DMS114 treated with DMSO at 0.1 percent for 48 hours (cell line): ENCODE data around the gene ABR.
"Not testable (repeated sequence)": the region's sequence is repeated elsewhere in the genome, so short reads cannot be mapped to it uniquely, and the experiment has no call there.

ENCODE experiments used
- DNase-seq: peaks from one replicate; lab custom pipeline; 2025; ENCODE audit not compliant: unreplicated experiment; lab: John Stamatoyannopoulos, UW

ABR gene

GRCh38 chr17:1097972-1098744 lies 81.6 kb downstream of the ABR start:
- DNase-seq, result not testable (repeated sequence)

DNA sequence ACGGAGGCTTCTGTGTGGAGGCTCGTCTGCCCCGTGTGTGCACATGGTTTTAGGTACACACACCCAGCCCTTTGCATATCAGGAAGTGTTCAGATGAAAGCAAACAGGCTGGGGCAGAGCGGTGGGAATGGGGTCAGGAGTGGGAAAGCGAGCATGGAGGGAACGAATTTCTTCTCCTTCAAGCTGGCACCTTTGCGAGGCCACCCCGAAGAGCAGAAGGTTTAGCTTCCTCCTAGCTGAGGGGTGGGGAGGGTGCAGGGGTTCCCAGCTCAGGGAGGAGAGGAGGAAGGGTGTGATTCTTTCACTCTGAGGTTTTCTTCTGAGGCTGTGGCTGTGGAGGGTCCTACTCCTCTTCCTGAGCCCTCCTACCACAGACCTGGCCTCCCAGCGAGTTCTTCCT lies 83.6 kb downstream of the ABR start:
- DNase-seq, result no peak

GRCh38 chr17:1095853-1096173 lies 84.0 kb downstream of the ABR start:
- no peak for DNase-seq

GRCh38 chr17:1095090-1095852 lies 84.5 kb downstream of the ABR start:
- no peak for DNase-seq

- DNase-seq, result no peak
Measured at GRCh38 chr17:1094591-1094990, 85.2 kb downstream of the ABR start.

GRCh38 chr17:1091900-1092299 lies 87.9 kb downstream of the ABR start:
- no peak for DNase-seq

GRCh38 chr17:1091190-1091534 lies 88.6 kb downstream of the ABR start:
- DNase-seq, result no peak

DNA sequence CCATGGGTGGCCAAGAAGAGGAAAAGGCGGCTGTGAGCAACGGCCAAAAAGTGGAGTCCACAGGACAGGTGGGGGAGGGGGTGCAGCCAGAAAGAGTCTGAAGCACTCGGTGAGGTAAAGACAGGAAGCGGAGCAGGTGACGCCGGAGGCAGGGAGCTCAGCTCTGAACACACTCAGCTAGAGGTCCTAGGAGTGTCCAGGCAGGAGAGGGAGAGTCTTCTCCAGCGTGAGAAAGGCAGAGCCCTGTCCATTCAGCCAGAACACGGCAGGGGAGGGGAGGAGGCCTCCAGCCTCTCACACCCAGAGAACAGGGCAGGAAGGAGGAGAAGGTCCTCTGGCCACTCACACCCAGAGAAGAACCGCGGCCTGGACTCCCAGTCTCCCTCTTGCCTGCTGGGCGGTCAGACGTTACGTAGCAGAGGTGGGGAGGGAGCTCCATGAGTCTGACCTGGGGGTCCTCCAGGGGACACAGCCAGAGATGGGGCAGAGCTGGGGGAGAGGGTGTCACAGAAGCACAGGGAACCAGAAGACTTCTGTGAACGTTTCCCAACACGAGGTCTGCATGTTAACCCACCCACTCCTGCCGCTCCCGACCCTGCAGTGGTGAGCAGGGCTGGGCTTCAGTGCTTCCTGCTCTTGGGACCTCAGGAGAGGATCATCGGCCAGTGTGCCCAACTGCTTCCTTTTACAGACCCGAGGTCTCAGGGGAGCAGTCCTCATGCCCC lies 89.2 kb downstream of the ABR start:
- DNase-seq, result no peak

DNA sequence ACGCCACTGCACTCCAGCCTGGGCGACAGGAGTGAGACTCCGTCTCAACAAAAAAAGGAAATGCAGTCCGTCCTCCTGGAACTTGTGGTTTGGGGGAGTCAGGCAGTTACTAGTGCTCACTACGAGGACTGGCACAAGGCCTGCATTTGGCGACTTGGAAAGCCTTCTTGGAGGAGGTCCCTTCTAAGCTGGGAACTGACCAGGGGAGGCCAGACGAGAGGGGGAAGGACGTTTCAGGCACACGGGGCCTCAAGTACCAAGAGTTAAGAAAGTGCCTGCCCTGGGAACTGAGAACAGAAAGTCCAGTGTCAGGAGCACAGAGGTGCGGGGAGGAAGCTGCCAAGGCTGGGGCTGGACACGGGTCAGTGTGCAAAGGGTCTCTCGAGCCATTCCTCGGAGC lies 89.9 kb downstream of the ABR start:
- no peak for DNase-seq

DNA sequence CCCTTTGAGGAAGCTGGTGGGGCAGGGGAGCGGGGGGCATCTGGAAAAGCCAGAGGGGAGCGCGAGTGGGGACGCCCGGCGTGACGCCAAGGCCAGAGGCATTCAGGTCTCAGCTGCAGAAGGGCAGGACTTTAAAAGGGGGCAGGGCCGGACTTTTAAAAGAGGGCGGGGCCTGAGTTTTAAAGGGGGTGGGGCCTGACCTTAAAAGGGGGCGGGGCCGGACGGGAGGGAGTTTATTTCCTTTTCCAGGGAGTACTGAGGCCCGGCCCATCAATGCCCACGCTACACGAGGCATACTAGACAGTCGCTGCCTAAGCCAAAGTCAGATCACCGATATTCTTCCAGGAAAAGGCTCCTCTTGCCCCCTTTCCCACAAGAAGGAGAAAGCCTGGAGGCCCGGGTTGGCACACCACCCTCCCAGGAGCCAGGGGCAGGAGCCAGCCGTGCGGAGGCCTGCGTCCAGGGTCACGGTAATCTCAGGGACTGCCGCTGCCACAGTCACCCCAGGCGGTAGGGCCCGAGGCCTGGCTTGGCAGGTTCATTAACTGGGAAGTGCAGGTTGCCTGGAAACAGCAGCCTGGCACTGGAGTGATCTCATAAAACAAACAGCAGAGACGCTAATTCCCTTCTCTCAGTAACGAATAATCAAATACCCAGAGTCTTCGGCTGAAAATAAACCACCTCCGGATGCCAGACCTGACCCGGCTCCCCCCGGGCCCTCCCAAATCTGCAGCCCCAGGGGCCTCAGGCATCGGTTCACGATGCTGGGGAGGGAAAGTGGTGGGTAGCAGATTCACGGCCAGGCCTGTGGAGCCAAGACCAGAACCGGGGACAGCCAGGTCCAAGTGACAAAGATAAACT lies 92.2 kb downstream of the ABR start:
- no peak for DNase-seq

- no peak for DNase-seq
Measured at GRCh38 chr17:1083451-1084187, 96.2 kb downstream of the ABR start.

DNA sequence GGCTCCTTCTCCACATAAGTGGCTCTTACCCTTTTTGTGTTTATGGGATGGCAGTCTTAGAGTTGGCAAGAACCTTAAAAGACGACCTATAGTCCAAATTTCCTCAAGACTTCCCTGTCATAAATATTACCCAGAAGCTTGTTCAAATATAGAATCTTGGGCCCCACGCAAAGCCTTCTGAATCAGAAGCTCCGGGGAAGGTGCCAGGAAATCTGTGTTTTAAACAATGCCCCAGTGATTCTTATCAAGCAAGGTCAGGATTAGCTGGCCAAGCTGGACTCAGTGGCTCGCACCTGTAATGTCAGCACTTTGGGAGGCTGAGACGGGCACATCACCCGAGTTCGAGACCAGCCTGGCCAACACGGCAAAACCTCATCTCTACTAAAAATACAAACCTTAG lies 97.2 kb downstream of the ABR start:
- no peak for DNase-seq

DNA sequence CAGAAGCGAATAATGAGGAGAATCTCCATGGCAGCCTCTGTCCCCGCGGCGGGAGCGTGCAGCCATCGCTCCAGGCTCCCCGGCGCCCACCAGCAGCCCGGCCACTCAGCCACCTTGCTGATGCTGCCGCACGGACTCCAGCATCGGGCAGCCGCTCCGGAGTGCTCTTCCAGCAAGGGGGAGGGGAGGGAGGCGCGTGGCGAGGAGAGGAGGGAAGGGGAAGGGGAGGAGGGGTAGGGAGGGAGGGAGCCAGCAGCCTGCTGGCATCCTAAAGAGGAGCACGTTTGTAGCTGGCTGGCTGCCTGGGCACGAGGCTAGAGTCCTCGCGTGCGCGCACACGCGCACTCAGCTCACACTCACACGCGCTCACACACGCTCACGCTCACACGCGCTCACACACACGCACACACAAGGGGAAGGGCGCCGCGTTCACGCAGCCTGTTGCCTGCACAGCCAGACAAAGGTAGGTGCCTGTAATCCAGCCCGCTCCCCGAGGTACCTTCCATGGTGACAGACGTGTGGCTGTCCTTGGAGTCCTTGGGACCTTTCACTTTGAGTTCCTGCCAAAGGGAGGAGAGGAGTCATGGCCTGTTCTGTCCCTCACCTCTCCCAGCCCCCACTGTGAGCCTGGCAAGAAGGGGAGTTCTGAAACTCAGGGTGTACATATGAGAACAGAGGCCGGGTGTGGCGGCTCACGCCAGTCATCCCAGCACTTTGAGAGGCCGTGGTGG lies 100.8 kb downstream of the ABR start:
- no peak for DNase-seq

DNA sequence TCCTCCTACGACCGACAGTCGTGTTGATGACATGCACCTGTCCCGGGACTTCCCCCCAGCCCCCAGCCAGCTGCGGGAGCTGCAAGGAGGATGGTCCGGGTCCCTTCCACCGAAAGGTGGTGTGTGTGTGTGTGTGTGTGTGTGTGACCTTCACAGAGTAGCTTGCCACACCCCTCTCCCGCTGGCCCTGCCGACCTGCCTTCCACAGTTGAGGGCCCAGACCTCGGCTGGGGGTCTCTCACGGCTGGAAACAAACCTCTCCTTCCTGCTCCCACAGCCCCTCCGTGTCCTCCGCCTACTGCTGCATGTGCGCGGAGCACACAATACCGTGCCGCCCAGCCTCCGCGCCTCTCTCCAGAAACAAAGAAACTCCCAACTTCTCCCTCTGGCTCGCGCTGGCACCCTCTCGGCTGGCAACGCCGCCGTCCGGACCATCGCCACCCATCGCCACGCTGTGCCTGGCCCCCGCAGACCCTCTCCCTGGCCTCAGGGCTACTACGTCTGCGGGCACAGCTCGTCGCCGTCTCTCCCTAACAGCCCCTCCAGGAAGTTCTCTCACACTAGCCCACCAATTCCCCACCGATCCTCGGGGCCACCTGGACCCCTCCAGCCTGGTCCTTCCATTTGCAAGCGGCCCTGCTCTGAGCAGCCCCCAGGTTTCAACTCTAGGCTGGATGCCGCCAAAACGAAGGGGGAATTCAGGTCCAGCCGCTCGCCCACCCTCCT lies 101.6 kb downstream of the ABR start:
- no peak for DNase-seq

DNA sequence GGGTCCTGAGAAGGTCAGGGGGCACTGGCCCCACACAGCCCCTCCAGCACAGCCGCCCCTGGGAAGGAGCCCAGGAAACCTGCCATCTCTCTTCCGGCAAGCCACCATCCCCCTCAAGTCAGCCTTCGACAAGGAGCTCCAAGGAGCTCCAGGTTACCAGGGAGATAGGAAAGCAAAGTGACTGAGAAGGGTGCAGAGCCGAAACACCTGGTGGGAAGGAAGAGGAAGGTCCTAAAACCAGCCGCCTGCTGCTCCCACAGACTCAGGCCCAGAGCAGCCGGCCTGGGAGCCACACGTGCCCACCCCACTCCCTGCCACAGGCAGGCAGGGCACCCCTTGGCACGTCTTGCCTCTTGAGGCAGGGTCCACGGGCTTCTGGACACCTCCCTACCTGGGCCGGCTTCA lies 102.2 kb downstream of the ABR start:
- no peak for DNase-seq

GRCh38 chr17:1076982-1077302 lies 102.8 kb downstream of the ABR start:
- no peak for DNase-seq

GRCh38 chr17:1076299-1076981 lies 103.3 kb downstream of the ABR start:
- no peak for DNase-seq

DNA sequence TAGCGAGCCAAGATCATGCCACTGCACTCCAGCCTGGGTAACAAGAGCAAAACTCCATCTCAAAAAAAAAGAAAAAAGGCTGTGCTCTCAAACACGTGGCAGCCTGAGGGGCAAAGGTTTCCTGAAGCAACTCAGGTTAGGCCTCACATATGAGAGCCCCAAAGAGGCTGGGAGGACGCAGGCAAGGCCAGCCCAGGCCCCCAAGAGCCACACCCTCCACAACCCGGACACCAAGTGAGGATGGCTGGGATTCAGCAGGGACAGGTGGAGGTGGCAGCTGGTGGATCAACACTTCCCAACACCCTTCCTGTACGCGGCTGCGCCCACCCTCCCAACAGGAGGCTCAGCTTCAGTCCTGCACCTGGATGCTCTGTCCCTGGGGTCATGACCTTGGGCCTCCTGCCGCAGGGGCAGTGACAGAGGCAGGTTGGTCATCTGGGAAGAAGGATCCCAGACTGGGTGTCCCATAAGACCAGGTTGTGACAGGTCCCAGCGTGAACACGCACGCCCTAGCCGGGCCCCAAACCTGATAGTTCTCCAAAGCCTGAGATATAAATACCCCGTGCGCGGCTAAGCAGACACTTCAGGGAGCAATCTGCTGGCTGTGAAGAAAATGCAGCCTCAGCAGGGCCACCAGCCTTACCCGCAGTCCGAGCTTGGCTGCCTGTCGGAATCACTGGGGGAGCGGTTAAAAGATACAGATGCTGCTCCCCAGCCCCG lies 104.7 kb downstream of the ABR start:
- no peak for DNase-seq
